Activated CD4-positive, CD25-positive, alpha-beta regulatory T cell treated with anti-CD3 and anti-CD28 coated beads, Interleukin-2, amount 50 U/mL, for 72 hours (primary cell): ENCODE measurements around the gene SPG11.
"Not testable (repeated sequence)": the region's sequence is repeated elsewhere in the genome, so short reads cannot be mapped to it uniquely, and the experiment has no call there.

Experiments
- DNase-seq: peaks from one replicate; pipeline ENCODE4 v3.0.0; 2021

SPG11 gene

GRCh38 chr15:44620081-44620480, 43.4 kb downstream of the SPG11 start:
- no peak for DNase-seq

DNA sequence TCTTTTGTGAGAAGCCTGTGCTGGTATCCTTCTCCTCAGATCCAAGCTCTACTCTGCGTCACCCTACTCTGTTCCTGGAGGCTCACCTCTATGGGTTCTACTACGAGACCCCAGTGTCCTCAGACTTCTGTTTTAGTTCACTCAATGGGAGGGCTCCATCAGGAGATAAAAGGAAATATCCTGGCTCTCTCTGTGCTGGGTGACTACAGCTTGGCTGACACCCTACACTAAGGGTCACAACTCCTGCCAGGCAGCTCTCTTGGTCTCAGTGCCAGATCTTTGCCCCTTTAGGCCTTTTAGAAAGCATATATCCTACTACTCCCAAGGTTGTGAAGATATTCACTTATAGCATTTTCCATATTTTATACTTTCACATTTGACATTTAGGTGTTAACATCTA, 46.5 kb downstream of the SPG11 start:
- no peak for DNase-seq

- DNase-seq, result no peak
Measured at GRCh38 chr15:44606740-44607139, 56.7 kb downstream of the SPG11 start.

DNA sequence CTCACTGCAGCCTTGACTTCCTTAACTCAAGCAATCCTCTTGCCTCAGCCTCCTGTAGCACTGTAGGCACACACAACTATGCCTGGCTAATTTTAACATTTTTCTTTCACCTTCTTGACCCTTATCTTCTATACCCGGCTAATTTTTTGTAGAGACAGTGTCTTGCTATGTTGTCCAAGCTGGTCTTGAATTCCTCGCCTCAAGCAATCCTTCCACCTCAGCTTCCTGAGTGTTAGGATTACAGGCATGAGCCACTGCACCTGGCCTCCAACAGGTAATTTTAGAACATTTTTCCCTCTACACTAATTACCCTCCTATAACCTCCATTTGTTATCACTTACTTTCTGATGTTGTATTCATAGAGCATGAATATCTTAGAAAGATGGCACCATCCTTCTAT, 60.3 kb downstream of the SPG11 start:
- no peak for DNase-seq

- DNase-seq, result no peak
Measured at GRCh38 chr15:44598892-44599291, 64.6 kb downstream of the SPG11 start.

DNA sequence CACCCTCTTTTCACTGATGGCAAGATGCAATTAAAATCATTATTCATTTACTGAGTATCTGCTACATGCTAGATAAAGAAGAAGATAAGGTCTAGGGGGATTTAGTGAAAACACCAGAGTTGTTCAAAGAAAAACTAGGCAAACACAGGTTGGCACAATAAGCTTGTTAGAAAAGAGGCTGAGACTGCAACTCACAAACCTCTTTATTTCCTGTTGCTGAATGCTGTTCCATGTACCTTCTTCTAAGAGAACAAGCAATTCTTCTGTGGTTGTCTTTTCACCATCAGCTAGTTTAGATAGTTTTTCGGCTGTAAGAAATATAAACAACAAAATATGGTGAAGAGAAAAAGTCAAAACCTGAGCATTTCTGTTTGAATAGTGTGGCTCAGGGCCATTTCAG, 65.4 kb downstream of the SPG11 start:
- DNase-seq, result no peak

DNA sequence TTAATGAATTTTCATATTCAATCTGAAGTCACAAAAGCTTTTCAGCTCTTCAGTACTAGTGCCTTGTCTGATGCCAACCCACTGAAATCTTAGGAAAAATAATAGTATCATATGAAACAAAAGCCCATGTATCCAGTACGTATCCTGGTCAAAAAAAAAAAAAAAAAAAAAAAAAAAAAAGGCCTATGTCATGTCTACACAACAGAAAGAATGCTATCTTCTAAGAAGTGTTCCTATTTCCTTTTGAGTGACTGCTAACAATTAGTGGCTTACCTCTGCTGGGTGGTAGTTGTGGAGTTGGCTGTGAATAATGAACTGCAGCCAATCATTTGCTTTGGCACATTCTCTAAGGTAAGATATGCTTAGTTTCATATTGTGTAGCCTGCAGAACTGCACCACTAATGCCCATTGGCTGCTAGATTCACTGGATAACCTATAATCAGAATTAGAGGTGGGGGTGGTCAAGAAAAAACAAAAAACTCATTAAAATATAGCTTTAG, 66.9 kb downstream of the SPG11 start:
- no peak for DNase-seq

GRCh38 chr15:44595656-44596510, 67.6 kb downstream of the SPG11 start:
- DNase-seq, result no peak

- DNase-seq, result no peak
Measured at GRCh38 chr15:44595246-44595645, 68.2 kb downstream of the SPG11 start.

DNA sequence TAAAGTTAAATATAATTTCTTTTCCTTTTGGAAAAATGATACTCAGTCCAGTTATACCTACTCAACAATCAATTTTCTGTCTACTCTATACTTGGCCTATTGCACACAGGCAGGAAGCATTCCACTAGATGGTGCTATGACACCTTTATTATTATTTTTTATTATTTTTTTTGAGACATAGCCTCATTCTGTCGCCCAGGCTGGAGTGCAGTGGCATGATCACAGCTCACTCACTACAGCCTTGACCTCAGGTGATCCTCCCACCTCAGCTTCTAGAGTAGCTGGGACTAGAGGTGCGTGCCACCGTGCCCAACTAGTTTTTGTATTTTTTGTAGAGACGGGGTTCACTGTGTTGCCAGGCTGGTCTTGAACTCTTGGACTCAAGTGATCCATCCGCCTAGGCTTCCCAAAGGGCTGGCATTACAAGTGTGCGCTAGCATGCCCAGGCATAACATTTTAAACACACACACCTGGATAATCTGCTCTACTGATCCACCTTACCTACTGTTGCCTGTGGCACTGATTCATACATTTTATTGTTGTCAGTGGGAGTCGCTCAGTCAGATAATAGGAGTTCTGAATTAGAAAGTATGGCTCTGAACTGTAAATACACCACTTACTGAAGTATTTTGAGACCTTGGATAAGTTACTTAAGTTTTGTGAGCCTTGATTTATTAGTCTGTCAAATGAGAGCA, 70.3 kb downstream of the SPG11 start:
- DNase-seq, result no peak

DNA sequence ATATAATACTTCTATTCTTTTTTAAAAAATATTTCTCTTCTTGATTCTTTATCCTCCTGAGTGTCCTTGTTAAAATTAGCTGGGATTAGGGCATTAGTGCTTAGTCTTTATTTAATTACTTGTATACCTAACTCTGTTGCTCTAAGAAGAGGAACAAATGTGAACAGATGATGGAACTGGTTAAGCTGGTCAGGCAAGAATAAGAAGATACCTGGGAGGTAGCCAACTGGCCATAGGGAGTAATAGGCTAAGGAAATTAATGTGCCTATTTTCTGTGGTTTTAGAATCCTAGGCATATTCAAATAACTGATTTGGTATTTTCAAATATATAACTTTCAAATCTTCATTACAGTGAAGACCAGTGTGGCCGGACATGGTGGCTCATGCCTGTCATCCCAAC, 72.1 kb downstream of the SPG11 start:
- DNase-seq, result no peak

- no peak for DNase-seq
Measured at GRCh38 chr15:44588541-44588940, 74.9 kb downstream of the SPG11 start.

- no peak for DNase-seq
Measured at GRCh38 chr15:44585633-44586032, 77.8 kb downstream of the SPG11 start.

DNA sequence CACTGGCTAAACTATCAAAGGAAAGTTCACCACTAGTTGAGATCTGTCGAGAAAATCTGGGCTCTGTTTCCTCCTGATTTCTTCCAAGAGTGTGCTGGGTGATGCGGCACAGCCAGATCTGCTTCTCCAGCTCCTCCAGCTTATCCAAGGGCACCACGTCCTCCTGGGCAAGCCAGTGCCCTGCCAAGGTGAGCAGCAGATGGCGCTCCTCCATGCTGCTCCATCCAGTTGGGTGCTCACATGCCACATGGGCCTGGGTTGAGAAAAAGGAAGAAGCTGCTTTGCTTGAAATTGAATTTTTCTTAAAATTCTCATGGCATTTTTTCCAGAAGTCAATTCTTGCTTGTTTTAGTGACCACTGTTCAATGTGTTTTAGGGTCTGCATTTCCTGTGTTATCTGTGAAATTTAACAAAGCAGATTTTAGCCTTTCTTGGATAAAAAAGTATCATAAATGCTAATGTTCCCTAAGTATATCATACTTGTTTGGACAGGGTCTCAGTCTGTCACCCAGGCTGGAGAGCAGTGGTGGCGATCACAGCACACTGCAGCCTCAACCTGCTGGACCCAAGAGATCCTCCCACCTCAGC, 79.2 kb downstream of the SPG11 start:
- no peak for DNase-seq

- DNase-seq, result no peak
Measured at GRCh38 chr15:44580105-44580504, 83.4 kb downstream of the SPG11 start.

- no peak for DNase-seq
Measured at GRCh38 chr15:44574734-44575133, 88.7 kb downstream of the SPG11 start.

DNA sequence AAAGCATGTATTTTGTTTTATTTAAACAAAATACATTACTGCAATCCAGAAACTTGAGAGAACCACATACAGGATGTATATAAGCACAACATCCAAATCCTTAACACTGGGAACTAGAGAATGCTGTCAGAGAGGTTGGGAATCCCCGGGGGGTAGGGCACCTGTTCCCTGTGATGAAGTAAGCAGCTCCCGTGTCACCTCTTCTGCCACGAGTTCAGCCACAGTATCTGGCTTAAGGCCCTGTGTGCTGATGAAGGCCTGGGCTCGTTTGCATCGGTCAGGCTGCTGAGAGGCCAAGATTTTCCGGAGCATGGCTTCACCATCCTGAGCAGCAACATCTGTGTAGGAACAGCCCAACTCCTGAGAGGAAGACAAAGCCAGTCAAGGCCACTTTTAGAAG, 90.1 kb downstream of the SPG11 start:
- DNase-seq, result no peak

GRCh38 chr15:44570361-44570760, 93.1 kb downstream of the SPG11 start:
- DNase-seq, result no peak

DNA sequence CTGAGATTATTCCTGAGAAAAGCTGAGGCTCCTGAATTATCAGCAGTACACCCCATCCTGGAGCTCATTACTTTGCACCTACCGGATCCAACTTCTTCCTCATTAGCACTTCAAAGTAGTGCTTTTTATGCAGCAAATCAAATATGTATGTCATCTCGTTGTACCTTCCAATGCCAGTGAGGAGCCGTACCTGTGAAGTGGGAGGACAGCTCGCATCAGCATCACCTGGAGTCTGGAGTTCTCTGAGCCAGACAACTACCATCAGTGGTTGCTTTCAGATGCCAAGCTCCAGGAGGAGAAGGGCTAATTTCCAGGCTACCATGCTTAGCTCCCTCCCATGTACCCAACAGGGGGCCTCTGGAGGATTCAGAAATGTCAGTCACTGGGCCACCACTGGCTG, 94.1 kb downstream of the SPG11 start:
- no peak for DNase-seq

DNA sequence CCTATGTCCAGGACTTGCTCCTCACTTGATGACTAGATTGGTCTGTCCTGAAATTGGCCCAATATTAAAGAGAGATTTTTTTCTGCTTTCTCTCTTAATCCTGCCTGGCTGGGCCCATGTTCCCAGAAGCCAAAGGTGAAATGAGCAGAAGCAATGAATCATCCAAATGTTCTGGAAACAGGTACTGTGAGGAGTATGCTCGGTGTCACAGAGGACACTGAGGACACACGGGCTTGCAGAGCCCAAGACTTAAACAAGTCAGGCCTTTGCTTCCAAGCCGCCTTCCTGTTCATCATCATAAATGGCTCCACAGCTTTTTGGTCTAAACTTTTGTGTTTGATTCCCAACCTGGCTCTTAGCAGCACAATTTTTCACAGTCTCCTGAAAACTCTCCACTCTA, 95.1 kb downstream of the SPG11 start:
- DNase-seq, result no peak

GRCh38 chr15:44566155-44566540, 97.3 kb downstream of the SPG11 start:
- no peak for DNase-seq

DNA sequence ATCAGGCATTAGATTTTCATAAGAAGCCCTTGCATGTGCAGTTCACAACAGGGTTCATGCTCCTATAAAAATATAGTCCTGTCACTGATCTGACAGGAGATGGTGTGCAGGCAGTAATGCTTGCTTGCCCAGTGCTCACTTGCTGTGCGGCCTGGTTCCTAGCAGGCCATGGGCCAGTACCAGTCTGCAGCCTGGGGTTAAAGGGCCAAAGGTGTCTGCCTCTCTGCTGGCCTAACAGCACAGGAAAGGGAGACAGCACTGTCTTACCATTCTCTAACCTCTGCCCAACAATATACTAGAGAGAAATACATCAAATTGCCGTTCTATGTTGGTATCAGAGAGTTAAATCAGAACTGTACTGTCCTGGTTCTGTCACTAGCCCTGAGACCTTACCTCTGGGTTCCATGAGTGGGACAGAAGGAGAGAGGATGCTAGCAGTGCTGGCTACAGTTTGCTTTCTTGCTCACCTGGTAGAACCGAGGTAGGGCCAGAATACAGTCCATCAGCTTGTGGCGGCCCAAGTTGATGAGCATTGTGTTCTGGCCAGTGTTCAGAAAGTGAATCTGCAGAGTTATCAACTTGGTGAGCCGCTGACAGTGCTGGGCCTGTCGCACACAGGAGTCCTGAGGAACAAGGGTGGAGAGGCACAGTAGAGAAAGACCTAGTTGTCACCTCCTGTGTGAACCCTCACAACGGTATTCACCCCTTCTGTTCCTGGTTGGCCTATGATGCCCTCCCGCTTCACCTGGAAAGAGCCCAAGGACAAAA, 97.9 kb downstream of the SPG11 start:
- DNase-seq, result no peak

- DNase-seq, result not testable (repeated sequence)
Measured at GRCh38 chr15:44560926-44561325, 102.5 kb downstream of the SPG11 start.
